D341Med (cell line): ENCODE measurements around the gene TMPRSS11A.

Experiments used
- DNase-seq: peaks from one replicate; pipeline ENCODE4 v3.0.0; 2012; ENCODE audit warnings: low spot score

The TMPRSS11A gene

DNA sequence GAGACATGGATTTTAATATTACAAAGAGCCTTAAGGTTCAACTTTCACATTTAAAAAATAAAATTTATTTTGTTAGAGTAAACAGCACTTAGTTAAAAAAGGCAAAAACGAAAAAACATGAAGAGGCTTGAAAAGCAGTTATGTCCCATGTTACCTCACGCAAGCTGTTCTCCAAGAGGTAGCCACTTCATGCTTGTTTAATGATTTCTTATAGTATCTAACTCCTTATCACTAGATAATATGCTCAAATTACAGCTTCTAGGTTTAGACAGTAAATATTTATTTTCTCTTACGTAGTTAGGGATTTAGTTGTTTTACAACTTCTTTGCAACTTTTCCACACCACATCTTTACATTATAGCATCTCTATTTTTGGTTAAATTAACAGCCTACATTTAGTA, 51.7 kb downstream of the TMPRSS11A start:
- DNase-seq: no peak

GRCh38 chr4:67911141-67911540, 52.2 kb downstream of the TMPRSS11A start:
- no peak for DNase-seq

- no peak for DNase-seq
These were observed 52.7 kb downstream of the TMPRSS11A start for GRCh38 chr4:67910585-67910905.

DNA sequence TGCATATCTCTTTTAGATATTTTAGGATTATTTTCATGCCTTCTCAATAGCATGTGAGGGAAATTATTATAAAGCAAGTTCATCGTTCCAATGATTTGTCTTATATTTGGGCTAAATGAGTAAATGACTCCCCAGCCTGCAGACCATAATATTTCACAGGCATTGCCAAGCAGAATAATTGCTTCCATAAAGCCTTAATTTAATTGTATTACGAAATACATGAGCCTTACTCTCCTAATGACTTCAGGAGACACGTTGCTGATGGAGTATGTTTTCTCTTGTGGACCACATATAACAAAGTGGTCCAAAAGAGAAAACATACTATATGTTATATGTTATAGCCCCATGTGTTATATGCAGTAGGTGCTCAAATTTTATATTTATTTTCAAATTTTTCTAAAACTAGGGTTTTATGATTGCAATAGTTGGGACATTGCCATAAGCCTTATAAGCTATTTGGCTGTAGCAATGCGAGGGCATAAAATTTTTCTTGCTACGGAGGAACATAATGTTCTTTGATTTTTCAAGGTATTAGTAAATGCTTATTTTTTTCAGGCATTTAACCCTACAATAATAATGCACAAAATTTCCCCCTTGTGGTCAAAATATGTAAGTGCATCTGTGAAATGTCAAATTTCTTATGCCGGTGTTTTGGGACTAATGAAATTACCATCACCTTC, 53.2 kb downstream of the TMPRSS11A start:
- DNase-seq: no peak

DNA sequence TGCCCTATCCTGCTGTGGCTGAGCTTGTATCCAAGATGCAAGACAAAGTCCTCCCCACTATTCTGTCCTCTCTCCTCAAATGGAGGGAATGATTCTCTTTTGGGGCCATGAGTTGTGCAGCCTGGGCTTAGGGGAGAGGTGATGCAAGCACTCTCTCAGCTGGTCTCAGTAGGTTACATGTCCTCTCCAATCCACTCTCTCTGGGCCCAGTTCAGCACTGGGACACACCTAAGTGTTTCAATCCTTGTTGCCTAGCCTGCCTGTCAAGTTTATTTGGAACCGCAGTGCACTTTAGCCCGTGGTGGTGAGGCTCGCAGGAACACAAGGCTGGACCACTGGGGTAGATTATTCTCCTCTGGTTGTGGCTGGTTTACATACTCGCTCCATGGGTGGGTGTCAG, 55.6 kb downstream of the TMPRSS11A start:
- no peak for DNase-seq

GRCh38 chr4:67899096-67899495, 64.2 kb downstream of the TMPRSS11A start:
- DNase-seq: no peak

GRCh38 chr4:67897686-67898085, 65.6 kb downstream of the TMPRSS11A start:
- DNase-seq: no peak

GRCh38 chr4:67896421-67897065, 66.8 kb downstream of the TMPRSS11A start:
- DNase-seq: no peak

- no peak for DNase-seq
These were observed 68.6 kb downstream of the TMPRSS11A start for GRCh38 chr4:67894659-67895058.

- no peak for DNase-seq
These were observed 70.4 kb downstream of the TMPRSS11A start for GRCh38 chr4:67892905-67893304.

GRCh38 chr4:67892253-67892652, 71.0 kb downstream of the TMPRSS11A start:
- DNase-seq: no peak

DNA sequence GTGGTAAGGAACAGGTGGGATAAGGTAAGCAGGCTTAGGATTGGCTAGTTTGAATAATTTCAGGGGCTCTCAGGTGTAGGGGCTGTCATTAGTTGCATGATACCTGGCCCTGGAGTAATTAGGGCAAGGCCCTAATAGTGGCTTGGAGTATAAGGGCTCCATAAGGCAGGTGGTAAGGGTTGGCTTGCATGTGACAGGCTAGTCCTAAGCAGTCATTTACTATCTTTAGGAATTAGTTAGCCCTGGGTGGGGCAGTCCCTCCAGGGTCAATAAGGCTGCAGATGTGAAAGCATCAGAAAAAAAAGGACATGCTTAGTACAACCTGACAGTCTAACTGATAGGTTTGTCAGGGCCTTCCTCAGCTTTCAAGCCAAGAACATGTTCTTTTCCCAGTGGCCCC, 71.6 kb downstream of the TMPRSS11A start:
- DNase-seq: no peak

GRCh38 chr4:67886281-67886680, 77.0 kb downstream of the TMPRSS11A start:
- no peak for DNase-seq

- DNase-seq: no peak
These were observed 77.5 kb downstream of the TMPRSS11A start for GRCh38 chr4:67885762-67886161.

DNA sequence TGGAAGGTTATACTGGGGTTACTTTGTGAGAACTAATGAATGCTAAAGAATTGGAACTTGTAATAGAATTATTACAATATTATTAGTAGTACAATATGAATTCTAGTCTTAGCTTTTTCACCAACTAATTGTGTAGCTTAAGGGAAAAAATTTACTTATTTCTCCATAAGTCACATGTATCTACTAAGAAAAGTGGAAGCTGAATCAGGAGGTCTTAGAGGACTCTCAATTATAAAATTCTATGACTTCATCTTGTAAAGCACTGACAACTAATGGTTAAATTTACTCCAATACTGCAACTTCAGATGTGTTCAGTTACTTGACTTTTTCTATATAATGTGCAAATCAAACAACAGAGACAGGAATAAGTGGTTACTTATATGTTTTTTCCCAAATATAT, 78.6 kb downstream of the TMPRSS11A start:
- no peak for DNase-seq

DNA sequence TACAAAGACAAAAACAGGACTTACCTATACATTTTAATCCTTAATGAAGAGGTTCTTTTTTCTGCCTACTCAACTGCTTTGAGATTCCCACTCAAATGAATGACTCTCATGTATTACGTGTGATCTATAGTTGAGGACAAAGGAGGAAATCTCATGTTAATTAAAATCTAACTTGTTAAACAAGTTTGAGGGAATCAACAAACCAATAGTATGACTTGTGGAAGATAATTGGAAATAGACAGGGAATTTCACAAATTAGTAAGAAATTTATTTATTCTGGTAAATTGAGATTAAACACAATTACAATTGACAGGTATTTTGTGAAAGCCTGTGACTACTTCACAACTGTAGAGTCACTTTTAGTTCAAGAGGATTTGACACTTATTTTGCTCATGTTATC, 79.4 kb downstream of the TMPRSS11A start, which contains the start of gene TMPRSS11D:
TMPRSS11D (minus strand) TSS at position 101 of the 400 bp plus-strand sequence; CDS start at position 32, 69 bp downstream.
- DNase-seq: no peak

GRCh38 chr4:67883458-67883857, 79.8 kb downstream of the TMPRSS11A start:
- no peak for DNase-seq

GRCh38 chr4:67880866-67881610, 82.3 kb downstream of the TMPRSS11A start:
- no peak for DNase-seq

- no peak for DNase-seq
These were observed 83.8 kb downstream of the TMPRSS11A start for GRCh38 chr4:67879486-67879885.

DNA sequence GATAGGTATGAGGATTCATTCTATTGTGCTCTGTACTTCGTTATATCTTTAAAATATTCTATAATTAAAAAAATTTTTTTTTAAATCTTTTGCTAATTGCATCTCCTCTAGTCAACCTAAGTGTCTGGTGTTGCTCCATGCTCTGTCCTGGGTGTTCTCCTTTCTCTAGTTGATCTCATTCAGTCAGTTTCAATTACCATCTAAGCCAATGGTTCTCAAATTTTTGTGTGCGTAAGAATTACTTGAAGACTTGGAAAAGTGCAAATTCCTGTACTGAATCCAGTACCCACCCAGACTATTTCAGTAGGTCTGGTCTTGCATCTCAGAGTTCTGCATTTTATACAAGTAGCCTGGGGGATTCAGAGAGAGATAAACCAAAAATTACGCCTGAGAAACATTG, 86.2 kb downstream of the TMPRSS11A start:
- DNase-seq: no peak

DNA sequence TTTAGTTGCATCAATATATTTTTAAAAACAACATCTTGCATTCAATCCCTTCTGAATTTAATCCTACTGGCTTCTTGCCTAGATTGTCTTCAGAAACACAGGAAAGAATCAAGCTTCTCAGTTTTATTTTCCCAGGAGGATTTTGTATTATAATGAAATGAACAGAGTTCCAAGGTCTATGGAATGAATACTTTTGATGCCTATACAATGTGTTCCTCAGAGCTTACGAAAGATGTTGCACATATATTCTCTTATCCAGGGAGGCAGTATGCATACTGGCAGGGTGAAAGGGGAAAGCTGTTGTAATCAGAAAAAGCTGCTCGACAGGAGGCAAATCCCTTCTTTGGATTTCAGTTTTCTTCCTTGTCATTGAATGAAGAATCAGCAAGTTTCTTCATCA, 88.3 kb downstream of the TMPRSS11A start:
- DNase-seq: no peak

GRCh38 chr4:67873116-67873515, 90.2 kb downstream of the TMPRSS11A start:
- DNase-seq: no peak

DNA sequence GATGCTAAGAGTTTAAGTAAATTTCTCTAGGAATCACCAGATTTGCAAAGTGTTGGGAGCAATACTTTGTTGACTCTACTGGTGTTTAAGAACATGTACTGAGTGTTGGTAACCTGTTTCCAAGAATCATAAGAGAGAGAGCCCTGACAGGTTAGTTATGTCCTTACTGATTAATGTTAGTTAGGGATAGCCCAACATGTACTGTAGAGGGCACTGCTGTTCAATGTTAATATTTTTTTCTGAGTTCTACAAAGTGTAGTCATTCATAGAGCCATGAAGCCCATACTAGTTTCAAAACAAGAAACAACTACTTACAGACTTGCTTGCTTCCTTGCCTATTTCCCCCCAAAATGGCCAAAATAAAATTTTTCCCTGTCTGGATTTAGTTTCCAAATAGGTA, 91.4 kb downstream of the TMPRSS11A start:
- DNase-seq: peak; percentile 41
